ENCODE measurements around the gene BCL6.
"Not testable (repeated sequence)": the region's sequence is repeated elsewhere in the genome, so short reads cannot be mapped to it uniquely, and the experiment has no call there.

The BCL6 gene

DNA sequence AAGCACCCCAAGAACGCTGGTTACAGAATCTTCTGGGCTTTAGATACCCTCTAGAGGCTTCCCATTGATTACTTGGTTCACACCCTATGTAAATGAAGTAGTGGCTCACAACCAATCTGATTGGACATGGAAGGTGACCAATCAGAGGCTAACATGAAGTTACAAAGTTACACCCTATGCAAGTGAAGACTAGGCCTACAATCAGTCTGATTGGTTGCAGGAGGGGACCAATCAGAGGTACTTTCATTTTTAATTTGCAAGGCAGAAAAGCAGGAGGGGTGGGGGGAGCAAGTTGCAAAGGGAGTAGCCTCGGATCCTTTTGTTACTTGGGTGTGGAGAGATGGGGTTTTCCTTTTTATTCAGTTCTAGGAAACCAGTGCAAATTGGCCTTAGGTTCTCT, 31.8 kb downstream of the BCL6 start:
- no peak for DNase-seq (ENCODE audit: low spot score)

DNA sequence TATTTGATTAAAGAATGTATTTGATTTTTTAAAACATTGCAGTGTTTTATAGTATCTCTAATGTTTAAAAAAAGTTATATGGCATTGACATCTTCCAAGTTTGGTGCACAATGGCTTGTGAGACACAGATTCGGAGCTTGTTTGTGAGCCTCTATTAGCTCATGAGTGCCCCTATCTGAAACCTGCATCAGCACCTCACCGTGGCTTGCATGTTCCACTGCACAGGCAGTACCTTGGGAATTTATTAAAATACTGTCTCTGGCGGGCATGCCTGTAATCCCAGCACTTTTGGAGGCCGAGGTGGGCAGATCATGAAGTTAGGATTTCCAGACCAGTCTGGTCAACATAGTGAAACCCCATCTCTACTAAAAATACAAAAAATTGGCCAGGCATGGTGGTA, 36.1 kb downstream of the BCL6 start:
- DNase-seq (ENCODE audit: low spot score) = no peak

DNA sequence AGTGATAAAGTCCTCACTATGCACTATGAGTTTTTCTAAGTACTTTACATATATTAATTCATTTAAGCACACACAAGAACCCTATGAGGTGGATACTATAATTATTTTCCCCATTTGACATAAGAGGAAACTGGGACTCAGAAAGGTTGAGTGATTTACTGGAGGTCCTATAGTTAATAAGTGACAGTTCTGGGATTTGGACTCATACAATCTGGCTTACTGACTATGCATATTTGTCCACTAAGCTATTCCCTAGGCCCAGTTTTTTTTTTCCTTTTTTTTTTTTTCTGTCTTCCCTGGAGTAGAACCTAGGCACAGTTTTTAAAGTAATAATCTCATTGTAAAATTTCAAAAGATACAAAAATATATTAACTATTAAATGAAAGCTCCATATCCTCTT, 36.6 kb downstream of the BCL6 start:
- DNase-seq (ENCODE audit: low spot score) = no peak

DNA sequence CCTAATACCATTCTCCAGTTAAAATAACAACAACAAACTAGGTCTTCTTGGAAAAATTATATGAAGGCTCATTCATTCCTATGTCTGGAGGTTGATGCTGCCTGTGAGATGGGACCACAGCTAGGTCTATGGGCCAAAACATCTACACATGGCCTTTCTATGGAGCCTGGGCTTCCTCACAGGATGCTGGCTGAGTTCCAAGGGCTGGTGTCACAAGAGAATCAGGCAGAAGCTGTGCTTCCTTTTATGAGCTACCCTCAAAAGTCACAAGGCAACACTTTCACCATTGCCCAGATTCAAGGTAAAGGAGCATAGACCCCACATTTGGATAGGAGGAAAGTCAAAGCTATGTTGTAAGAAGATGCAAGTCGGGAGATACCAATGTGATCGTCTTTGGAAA, 38.3 kb downstream of the BCL6 start:
- no peak for DNase-seq (ENCODE audit: low spot score)

DNA sequence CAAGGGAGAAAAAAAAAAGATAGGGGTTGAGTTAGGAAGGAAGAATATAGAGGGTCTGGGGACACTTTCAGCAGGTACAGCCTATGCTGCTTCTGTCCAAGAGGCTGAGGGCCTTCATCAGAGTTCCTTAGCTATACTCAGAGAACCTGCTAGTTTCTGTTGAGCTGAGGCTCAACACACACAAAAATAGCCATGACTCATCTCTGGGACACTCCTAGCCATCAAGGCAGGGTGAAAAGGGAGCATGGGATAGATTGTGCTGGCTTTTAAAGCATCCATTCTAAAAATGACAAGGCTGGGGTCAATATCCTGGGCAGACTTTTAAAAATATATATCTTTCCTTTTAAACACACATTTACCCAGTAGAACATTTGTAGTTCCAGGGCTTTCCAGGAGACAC, 40.1 kb downstream of the BCL6 start:
- DNase-seq (ENCODE audit: low spot score) = no peak

DNA sequence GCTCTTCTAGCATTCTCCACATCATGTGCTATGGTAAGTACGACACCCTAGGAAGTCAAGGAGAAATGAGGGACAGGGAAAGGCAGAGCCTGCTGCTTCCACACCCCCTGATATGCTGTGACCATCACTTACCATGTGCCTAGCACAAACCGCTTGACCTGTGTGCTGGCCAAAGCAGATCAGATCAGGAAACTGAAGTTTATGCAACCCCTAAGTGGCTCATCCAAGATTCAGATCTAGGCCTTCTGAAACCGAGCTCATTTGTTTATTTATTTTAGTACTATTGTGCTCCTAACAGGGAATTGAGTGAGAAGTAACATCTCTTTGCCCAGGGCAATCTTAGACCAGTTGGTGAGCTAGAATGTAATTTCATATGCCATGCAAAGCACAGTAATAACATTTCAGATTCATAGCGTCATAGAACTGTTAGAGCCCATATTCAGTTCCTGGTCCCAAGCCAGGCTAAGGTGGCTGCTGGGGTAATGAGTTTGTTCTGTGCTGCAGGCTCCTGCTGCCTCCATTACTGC, 42.7 kb downstream of the BCL6 start, which contains the start of gene RTP2:
Gene RTP2, minus strand, starts transcription at position 51 of the 527 bp plus-strand sequence. CDS start 429 bp downstream, outside the sequence.
- no peak for DNase-seq (ENCODE audit: low spot score)

DNA sequence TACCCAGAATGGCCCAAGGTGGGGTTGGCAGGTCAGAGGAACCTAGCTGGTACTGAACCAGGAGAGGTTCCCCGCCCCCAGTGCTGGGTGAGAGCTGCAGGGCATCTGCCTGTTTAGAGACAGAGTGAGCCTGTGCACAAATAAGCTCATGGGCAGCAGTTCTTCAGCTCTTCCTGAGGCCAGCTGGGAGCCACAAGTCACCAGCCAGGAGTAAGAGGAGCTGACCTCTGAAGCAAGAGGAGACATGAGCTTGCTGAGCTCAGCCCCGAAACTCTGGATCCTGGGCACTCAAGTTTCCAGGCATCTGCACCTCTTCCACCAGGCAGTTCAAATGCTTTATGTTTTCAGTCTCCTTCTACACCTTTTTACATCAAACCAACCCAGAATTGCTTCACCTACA, 45.0 kb downstream of the BCL6 start:
- DNase-seq (ENCODE audit: low spot score) = no peak

DNA sequence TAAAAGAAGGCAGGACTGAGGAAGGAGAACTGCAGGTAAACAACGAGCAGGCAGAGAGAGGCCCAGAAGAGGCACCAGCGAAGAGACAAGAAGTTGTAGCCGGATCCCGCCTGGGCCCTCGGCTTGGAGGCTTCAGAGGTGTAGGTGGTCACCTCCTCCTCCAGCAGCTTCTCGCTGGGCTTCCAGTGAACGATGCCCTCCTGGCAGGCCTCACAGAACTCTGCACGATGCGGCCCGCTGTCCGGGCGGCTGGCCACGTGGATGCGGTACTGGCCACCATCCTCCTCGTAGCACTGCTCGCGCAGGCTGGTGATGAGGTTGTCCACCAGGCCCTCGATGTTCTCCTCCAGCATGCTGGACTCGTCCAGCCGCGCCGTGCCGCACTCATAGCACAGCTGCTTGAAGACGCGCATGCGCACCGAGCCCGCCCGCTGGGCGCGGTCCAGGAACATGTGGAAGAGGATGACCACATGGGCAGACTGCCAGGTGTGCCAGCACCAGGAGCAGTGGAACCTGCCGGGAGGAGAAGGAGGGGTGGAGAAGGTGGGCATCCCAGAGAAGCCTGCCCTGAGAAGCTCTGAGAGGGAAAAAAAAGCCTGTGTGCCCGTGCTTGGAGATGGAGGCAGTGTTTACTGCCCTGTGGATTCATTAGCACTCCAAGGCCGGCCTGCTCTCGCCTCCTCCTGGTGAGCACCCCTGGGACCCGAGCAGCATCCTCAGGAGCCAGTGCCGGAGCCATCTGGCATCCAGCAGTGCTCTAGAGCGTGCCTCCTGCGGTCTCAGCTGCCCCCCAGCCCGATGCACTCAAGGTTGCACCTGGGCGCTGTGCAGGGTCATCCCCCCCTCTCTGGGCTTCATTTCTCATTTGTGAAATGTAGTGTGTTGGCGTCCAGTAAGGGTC, 46.5 kb downstream of the BCL6 start:
- DNase-seq (ENCODE audit: low spot score) = no peak

DNA sequence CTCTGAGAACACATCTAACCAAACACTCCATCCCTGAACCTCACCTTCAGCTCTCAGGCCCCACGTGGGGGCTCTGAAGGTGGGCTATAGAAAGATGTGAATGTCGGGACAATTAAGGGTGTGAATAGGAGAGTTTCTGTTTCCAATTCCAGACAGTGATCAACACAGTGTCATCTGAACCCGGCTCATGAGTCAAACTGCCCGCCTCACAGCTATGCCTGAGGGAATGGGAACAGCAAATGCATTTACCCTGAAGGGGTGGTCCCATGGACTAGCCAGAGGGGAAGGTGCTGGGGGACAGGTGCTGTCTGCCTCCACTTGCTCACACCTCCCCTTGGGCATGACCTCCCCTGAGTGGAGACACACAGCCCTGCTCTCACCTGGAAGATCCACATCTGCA, 49.2 kb downstream of the BCL6 start:
- DNase-seq (ENCODE audit: low spot score) = no peak

DNA sequence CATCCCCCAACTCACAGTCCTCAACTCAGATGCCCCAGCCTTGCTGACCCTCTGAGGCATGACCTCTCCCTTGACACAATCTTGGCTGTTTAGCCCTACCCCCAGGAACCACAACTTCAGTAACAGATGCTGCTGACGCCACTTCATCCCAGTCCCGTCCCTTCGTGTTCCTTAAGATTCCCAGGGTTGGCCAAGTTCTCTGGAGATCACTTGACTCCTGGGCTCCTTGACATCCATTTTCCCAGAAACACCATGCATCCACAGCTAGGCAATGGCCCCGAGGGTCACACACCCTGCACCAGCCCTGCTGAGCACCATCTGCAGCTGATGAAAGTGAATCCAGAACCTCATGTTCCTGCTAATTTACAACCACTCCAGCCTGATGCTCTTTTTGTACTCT, 49.8 kb downstream of the BCL6 start:
- no peak for DNase-seq (ENCODE audit: low spot score)

DNA sequence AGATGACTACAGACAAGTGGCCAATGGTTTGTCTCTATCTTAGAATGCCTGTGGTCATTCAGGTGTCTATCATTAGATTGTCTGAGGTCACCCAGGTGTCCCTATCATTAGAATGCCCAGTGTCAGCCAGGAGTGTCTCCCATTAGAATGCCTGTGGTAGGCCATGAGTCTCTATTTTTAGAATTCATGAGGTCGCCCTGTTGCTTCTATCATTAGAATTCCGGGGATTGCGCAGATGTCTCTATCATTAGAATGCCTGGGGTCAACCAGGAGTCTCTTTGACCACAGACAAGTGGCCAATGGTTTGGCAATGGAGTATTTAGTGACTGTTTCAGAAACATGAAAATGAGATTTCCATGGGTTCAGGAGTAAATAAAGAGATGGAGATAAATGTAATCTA, 50.5 kb downstream of the BCL6 start:
- DNase-seq (ENCODE audit: low spot score) = no peak

DNA sequence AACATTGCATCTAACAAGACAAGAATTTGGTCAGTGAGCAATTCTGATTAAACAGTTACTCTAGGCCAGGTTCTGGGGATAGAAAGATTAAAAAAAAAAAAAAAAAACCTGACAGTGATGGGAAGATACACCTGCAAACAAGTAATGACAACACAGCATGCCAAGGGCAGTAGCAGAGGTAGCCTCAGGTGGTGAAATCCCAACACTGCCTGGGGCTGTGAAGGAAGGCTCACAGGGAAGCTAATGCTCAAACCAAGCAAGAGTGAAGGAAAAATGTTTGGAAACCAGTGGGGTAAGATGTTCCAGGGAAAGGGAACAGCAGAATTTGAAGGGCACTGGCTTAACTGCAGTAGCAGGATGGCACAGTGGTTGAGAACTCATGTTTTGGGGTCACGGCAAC, 51.8 kb downstream of the BCL6 start:
- no peak for DNase-seq (ENCODE audit: low spot score)

DNA sequence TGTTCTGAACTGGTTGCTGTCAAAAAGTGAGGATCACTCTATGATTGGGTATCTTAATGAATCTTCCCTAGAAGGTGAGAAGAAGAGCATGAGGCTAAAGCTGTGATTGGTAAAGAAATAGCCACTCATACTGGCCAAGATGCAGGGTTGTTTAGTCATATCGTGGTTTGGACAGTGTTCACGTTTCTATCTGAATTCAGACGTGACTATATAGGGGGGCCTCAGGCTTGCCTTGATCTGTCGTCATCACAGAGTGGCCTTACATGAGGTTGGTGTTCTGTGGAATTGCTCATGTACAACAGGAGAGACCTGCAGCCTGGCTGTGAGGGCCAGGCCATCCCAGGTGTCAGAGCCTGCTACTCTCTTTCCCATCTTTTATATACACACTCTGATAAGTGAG, 55.3 kb downstream of the BCL6 start:
- no peak for DNase-seq (ENCODE audit: low spot score)

DNA sequence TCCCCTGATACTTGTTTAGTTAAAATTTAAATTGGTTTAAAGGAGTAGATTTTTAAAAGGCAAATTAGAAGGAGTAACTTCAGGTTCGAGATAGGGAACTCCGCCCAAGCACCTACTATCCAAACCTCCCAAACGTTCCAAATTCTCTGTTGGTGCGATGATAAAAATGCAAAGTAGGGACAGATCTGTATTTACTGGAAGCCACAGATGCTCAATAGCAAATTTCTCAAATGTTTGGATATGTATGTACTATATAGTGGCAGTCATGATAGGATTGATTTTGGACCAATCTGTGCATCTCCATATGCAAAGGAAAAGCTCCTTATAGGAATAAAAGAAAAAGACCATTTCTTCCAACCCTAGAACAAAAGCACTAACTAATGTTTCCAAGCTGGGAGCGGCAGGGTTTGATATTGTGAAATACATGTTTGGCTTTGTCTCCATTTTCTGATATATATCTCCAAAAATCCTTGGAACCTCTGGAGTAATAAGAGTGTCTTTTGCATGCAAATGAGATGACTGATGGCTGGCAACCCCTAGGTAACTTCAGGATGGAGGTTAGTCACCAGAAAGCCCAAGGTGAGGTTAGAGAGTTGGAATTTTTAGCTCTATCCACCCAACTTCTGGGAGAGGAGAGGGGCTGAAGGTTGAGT, 58.5 kb downstream of the BCL6 start:
- no peak for DNase-seq (ENCODE audit: low spot score)

DNA sequence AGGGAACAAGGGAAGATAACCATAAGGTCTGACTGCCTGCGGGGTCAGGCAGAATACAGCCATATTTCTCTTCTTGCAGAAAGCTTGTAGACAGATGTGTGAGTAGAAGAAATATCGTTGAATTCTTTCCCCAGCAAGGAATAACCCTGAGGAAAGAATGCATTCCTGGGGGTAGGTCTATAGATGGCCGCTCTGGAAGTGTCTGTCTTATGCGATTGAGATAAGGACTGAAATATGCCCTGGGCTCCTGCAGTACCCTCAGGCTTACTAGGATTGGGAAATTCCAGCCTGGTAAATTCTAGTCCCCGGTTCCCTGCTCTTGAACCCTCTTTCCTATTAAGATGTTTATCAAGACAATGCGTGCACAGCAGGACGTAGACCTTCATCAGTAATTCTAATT, 59.3 kb downstream of the BCL6 start:
- DNase-seq (ENCODE audit: low spot score) = no peak

DNA sequence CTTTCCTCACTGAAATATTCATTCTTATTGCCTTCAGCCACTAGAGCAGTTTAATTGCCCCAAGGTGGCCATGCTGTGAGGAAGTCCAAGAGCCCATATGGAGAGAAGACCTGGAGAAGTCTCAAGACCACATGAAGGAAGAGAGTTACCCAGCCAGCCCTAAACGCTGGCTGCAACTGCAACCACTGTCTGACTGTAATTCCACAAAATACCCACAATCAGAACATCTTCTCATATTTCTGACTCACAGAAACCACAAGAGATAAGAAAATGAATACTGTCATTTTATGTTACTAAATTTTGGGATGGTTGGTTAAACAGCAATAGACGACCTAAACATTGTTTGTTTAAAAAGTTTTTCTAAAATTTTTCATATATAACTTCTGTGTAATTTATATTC, 60.4 kb downstream of the BCL6 start:
- DNase-seq (ENCODE audit: low spot score) = no peak

DNA sequence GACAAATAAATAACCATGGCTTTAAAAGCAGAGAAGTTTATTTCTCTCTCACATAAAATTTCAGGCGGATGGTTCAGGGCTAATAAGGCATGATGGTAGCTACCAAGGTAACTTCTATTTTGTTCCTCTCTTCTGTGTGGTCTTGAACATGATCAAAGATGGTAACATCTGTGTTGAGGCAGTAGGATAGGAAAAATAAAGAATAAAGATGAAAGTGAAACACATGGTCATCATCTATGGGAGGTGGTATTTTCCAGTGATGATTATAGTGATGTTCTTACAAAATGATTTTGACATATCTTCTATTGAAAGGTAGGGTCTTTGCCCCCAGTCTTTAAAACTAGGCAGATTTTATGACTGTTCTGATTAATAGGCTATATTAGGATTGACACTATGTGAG, 60.8 kb downstream of the BCL6 start:
- DNase-seq (ENCODE audit: low spot score) = no peak

DNA sequence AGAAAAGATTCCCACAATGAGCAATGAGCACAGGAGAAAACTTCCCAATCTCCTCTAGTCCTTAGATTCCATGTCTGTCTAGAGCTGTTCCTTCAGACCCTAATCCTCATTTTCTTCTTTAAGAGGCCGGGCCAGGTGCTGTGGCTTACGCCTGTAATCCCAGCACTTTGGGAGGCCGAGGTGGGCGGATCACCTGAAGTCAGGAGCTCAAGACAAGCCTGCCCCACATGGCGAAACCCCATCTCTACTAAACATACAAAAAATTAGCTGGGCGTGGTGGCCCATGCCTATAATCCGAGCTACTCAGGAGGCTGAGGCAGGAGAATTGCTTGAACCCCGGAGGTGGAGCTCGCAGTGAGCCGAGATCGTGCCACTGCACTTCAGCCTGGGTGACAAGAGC, 63.5 kb downstream of the BCL6 start:
- not testable (repeated sequence) for DNase-seq (ENCODE audit: low spot score)

DNA sequence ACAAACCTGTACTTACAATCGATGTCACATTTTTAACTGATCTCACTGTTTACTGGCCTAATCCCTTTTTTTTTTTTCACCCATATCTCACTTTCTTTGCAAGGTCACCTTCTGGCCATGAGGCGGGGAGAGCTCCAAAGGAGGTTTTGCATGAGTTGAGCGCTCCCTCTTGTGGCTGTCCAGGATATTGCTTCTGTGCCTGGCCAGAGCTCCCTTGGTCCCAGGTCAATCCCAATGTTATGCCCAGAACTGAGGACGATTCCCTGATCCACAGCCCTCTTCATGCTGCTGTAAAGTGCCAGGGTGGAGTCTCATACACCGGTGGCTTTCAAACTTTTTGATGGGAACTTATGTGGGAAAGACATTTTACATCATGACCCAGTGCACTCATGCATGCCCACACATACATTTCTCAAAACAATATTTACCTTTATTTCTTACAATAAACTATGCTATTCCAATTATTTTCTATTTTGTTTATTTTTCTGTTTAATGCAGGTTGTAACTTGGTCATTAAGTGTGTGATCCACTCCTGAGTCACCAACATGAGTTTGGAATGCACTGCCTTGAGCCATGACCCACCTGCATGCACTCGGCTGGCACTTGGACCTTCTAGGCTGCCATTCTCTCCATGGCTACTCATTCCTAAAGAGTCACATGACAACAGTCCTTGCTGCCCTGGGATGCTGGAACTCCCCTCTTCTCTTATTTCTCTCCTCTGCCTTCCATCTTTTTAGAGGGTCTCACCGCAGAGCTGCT, 65.5 kb downstream of the BCL6 start:
- peak; percentile 61 for DNase-seq (ENCODE audit: low spot score)

DNA sequence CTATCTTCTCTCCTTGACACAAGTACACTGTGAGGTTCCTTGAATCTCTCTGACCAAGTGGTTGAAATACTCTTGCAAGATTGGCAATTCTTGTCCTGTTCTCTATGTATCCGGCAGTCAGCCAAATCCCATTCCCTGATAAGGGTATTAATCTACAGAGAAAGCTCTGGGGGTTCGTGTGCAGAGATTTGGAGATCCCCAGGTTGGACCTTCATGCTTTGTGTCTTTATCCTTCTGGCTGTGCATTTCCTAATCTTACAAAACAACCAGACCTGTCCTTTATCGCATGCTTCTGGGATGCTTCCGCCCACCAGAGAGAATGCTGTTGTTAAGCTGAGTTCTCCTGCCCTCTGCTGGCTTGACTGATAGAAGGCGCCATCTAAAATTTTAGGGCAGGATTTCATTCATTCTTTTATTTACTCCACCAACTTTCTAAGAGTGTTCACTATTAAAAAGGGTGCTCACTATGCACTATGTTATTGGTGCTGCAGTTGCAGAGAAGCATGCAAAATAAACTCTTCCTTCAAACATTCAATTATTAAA, 66.5 kb downstream of the BCL6 start:
- DNase-seq (ENCODE audit: low spot score) = peak; percentile 21

DNA sequence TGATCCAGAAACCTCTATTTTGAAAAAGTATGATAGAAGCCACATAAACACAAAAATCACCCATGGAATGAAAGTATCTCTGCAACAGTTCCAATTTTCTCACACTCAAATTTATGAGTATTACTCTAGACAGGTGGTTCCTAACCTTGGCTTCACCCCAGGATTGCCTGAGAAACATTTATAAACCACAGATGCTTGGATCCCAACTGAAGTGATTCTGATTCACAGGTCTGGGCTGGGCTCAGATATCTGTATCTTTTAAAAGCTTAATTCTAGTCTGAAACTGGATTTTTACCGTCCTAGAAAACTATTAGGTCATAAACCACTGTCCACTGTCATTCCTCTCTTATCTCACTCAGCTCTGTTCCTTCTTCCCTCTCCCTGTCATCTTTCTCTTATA, 67.7 kb downstream of the BCL6 start:
- no peak for DNase-seq (ENCODE audit: low spot score)

DNA sequence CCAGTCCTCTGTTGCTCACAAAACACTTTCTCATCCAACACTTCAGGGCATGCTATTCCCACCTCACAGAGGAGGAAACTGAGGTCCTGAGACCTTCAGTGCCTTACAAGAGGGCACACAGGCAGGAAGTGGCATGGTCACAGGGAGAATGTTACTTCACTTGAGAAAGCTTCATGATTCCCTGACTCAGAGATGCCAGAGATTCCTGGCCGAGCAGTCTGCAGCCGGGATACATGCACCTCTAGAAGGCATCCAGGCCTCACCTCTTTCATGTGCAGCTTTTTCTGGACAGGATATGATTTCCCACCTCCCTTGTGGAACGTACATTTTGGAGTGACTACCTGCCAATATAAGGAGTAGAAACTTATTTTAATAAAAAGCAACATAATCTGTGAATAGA, 72.3 kb downstream of the BCL6 start:
- no peak for DNase-seq (ENCODE audit: low spot score)
